HG02610 (cell line): ENCODE data around the gene NBL1.

Experiments used
- ATAC-seq: cut with Tn5 transposase; IDR thresholded peaks from one replicate; pipeline ENCODE4 v1.9.1; 2021; ENCODE audit warnings: mild to moderate bottlenecking, moderate library complexity; ENCODE audit not compliant: unreplicated experiment

Gene NBL1

DNA sequence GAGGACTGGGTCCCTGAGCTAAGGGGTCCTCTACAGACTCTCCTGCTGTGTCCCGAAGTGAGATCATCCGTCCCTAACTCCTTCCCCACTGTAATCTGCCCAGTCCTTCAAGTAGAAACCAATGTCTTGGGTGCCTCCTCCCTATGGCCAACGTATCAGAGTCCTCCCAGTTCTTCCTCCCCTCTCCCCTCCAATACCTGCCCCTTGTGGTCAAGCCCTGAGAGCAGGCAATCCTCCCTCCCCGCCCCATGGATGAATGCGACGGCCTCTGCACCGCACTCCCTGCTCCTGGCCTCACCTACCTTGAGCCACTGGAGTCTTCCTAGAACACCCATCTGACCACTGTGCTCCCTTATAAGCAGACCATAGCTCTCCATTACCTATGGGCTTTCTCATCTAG lies 51.7 kb downstream of the NBL1 start:
- ATAC-seq = no peak

DNA sequence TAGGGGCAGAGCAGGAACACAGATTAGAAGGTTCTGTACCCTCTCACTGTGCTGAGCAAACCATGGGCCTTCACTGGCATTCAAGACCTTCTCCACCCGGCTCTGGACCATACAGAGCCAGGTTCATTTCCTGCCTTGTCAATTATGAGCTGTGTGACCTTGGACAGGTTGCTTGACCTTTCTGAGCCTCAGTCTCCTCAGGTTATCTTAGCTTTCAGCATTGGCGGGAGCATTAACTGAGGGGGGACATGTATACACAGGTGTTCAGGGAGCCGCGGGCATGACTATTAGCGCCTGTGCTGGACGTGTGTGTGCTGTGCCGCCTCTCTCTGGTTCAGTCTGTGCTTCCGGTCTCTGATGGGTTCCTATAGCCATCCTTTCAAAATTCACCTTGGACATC lies 52.7 kb downstream of the NBL1 start:
- no peak for ATAC-seq

DNA sequence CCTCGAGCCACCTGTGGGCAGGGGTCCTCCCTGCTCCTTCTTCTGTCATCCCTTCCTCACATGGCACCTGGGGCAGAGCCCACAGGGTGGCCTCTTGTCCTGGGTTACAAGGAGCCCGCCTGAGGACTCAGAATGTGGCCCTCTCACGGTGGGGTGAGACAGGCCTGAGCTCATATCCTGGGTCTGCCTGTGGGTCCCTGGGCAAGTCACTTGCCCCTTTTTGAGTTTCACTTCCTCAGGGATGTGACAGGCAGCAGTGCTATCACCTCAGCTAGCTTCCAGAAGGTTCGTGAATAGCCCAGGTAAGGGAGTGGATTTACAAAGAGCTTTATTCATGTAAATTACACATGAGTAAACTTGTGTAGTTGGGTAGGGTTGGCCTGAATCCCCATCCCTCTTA lies 54.1 kb downstream of the NBL1 start:
- no peak for ATAC-seq

DNA sequence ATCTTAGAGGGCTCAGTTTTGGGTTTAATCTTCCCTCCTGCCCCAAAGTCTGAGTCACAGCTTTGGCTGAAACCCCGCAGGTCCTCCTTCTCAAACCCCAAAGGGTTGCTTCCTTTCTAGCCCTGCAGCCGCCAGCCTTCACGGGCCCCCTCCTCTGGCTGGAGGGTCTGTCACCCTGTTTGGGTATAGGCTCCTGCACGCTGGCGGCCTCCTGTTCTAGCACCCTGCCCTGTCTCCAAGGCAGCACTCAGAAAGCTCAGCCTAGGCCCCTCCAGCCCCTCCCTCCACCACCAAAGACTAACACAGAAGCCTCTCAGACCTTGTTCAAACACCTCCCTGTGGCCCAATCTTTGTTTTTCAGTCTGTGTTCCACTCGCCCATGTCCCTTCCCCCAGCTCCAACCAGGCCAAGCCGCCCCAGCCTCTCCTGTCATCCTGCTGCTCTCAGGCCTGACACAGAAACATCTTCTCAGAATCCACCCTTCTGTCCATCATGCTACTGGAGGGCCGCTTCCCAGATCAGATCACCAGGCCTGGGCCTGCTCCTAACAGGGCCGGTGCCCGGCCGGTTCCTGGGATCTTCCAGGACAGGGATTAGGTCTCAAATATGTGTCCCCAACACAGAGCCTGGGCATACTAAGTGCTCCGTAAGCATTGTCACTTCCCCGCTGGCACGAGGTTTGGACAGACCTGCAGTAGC lies 56.1 kb downstream of the NBL1 start:
- no peak for ATAC-seq

DNA sequence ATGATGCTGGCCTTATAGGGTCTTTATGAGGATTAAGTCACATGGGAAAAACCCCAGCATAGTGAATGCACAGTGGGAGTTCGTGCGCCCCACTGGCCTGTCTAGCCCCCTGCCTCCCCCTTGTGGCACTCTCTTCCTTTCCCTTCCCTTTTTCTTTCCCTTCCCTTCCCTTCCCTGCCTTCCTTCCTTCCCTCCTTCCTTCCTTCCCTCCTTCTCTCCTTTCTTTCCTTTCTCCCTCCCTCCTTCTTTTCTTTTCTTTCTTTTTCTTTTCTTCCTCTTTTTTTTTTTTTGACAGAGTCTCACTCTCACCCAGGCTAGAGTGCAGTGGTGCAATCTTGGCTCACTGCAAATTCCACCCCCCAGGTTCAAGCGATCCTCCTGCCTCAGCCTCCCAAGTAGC lies 59.2 kb downstream of the NBL1 start:
- ATAC-seq = no peak

DNA sequence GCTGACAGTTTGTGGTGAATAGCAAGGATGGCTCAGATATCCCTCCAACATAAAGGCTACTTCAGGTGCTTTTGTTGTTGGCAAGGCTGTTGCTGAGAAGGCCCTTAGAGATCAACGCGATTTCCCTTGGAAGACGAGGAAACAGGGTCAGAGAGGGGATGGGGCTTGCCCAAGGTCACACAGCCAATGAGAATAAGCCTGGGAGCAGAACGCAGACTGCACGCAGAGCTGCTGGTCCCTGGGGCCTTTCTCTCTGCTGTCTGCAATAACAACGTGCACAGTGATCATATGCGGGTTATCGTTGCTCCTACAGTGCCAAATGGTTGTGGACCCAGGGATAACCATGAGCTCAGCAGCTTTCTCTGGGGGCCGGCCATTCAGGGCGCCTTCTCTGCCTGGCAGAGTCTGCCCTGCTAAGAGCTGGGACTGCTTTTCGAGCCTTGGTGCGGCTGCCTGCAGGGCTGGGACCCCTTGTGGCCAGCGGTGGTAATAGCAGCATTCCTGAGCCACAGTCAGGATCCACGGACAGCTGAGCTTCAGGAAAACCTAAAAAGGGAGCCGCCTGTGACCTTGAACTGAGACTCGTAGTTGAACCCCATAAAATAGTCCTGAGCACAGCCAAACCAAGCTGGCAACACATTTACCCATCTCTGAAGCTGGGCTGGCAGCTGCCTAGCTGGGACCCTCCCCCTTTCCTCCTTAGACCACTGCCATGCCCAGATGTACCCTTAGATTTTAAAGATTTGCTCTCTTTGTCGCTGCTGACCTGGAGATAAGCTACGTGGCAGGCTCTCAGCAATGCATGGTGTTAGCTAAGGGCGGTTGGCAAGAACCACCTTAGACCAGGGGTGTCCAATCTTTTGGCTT lies 60.4 kb downstream of the NBL1 start:
- no peak for ATAC-seq

DNA sequence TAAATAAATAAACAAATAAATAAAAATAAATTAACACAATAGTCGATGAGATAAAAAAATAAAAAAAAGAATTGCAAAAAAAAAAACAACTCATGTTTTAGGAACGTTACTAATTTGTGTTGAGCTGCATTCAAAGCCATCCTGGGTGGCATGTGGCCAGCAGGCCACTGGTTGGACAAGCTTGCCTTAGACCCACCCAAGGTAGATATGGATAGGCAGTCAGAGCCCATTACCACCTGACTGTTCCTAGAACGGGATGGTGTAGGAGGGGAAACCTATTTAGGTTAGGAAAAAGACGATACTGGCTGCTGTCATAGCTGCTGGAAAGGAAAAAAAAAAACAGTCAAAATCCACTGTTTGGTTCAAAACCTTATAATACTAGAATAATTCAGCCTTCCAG lies 61.4 kb downstream of the NBL1 start:
- ATAC-seq = no peak

DNA sequence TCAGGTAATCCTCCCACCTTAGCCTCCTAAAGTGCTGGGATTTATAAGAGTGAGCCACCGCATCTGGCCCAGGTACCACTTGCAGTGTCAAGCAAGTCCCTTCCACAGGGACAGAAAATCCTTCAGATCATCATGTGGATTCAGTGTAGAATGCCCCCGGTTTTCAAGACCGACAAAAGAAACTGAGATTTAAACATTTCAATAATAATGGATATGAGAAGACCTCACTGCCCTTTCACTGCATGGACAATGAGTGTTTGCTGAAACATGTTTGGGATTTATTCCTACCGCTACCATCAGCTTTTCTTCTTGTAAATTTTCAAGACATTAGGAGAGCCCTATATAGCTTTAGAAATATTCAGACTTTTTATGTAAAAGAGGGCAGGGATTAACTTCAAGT lies 62.0 kb downstream of the NBL1 start:
- no peak for ATAC-seq
